ENCODE results near the gene MAP3K19.

MAP3K19 gene

GRCh38 chr2:135030826-135031225, 16.4 kb downstream of the MAP3K19 start:
- TF ChIP-seq ZFX (IDR thresholded peaks at IDR 0.05; ENCODE audit: borderline replicate concordance) (no peak), CTCF (IDR thresholded peaks at IDR 0.05) (no peak)
- no peak overlapping the region for H3K27ac ChIP-seq

GRCh38 chr2:135029481-135030134, 17.6 kb downstream of the MAP3K19 start:
- H3K27ac ChIP-seq, result no peak overlapping the region
- TF ChIP-seq ZFX (IDR thresholded peaks at IDR 0.05; ENCODE audit: borderline replicate concordance), result no peak
- TF ChIP-seq CTCF (IDR thresholded peaks at IDR 0.05), result no peak

- no peak for TF ChIP-seq CTCF (IDR thresholded peaks at IDR 0.05)
- no peak for TF ChIP-seq ZFX (IDR thresholded peaks at IDR 0.05; ENCODE audit: borderline replicate concordance)
- no peak overlapping the region for H3K27ac ChIP-seq
These were observed 23.3 kb downstream of the MAP3K19 start for GRCh38 chr2:135023886-135024485.

- no peak overlapping the region for H3K27ac ChIP-seq
- TF ChIP-seq ZFX (IDR thresholded peaks at IDR 0.05; ENCODE audit: borderline replicate concordance), result no peak
- TF ChIP-seq CTCF (IDR thresholded peaks at IDR 0.05), result no peak
These were observed 24.0 kb downstream of the MAP3K19 start for GRCh38 chr2:135022952-135023880.

GRCh38 chr2:135021618-135022017, 25.6 kb downstream of the MAP3K19 start:
- no peak overlapping the region for H3K27ac ChIP-seq
- TF ChIP-seq CTCF (IDR thresholded peaks at IDR 0.05), result no peak
- no peak for TF ChIP-seq ZFX (IDR thresholded peaks at IDR 0.05; ENCODE audit: borderline replicate concordance)

GRCh38 chr2:135011633-135012032, 35.6 kb downstream of the MAP3K19 start:
- no peak overlapping the region for H3K27ac ChIP-seq
- TF ChIP-seq ZFX (IDR thresholded peaks at IDR 0.05; ENCODE audit: borderline replicate concordance), result no peak
- TF ChIP-seq CTCF (IDR thresholded peaks at IDR 0.05), result no peak

All from 22Rv1 (cell line).